A673 (cell line): ENCODE measurements around the gene PDE4C. TPM values are rescaled to one million over a fixed set of nuclear protein-coding genes. Genes with fewer than 3 reads are reported as not detected.

ENCODE experiments used
- BruUV-seq: library from RNA; stranded (reverse); fragments of 400-500 nt; replicated peaks from 2 replicates; lab custom pipeline; 2021; lab: Mats Ljungman, UMichigan
- CTCF ChIA-PET: fragments of 300-600 bp; sonication (Branson Sonifier 250); formaldehyde crosslinking; loops from one replicate; lab custom pipeline; 2022; ENCODE audit warnings: antibody characterized with exemption; lab: Charles Lee
- POLR2A ChIA-PET: fragments of 300-600 bp; sonication (Branson Sonifier 250); formaldehyde crosslinking; loops from one replicate; lab custom pipeline; 2022; ENCODE audit warnings: antibody characterized with exemption; ENCODE audit not compliant: low non-redundant PET; lab: Charles Lee
- DNase-seq: peaks from one replicate; pipeline ENCODE4 v3.0.0-alpha.2; 2015; ENCODE audit warnings: low spot score
- H3K27ac ChIP-seq: fragments of 200-600 bp; sonication (generic); 2 replicates; pipeline ENCODE4 v1.5.1; 2016; ENCODE audit warnings: mixed run types, low read depth, mild to moderate bottlenecking, mixed read lengths, antibody characterized with exemption, low read length; ENCODE audit not compliant: poor library complexity, severe bottlenecking
- H3K27me3 ChIP-seq: fragments of 200-600 bp; sonication (generic); replicated peaks from 2 replicates; pipeline ENCODE4 v1.6.1; 2017; ENCODE audit warnings: mixed run types, low read depth, mild to moderate bottlenecking, mixed read lengths, antibody characterized with exemption, low read length; ENCODE audit not compliant: insufficient read depth, poor library complexity
- H3K36me3 ChIP-seq: fragments of 200-600 bp; sonication (generic); 2 replicates; pipeline ENCODE4 v1.6.1; 2016; ENCODE audit warnings: mixed run types, mild to moderate bottlenecking, mixed read lengths, antibody characterized with exemption, low read length; ENCODE audit not compliant: insufficient read depth, poor library complexity, severe bottlenecking
- H3K4me1 ChIP-seq: fragments of 200-600 bp; sonication (generic); 2 replicates; pipeline ENCODE4 v1.6.1; 2017; ENCODE audit warnings: mixed run types, mild to moderate bottlenecking, mixed read lengths, antibody characterized with exemption, low read length; ENCODE audit not compliant: insufficient read depth, poor library complexity, severe bottlenecking
- H3K4me3 ChIP-seq: fragments of 200-600 bp; sonication (generic); 2 replicates; pipeline ENCODE4 v1.5.1; 2016; ENCODE audit warnings: low read depth, mixed run types, mild to moderate bottlenecking, mixed read lengths, low read length; ENCODE audit not compliant: poor library complexity, severe bottlenecking
- H3K9me3 ChIP-seq: fragments of 200-600 bp; sonication (generic); 2 replicates; pipeline ENCODE4 v1.6.1; 2016; ENCODE audit warnings: mixed run types, low read depth, mild to moderate bottlenecking, mixed read lengths, antibody characterized with exemption, low read length; ENCODE audit not compliant: poor library complexity, severe bottlenecking
- CTCF ChIP-seq: fragments of 300-800, 200-600 bp; sonication (generic); conservative IDR thresholded peaks from 2 replicates; pipeline ENCODE4 v1.5.1; 2017; ENCODE audit warnings: low read depth, mild to moderate bottlenecking, antibody characterized with exemption, low read length, moderate library complexity, mixed read lengths
- EZH2 ChIP-seq: fragments of 200-600 bp; sonication (generic); IDR thresholded peaks from 2 replicates; pipeline ENCODE4 v1.6.1; 2017; ENCODE audit warnings: borderline replicate concordance, low read depth, mild to moderate bottlenecking, mixed read lengths, antibody characterized with exemption, low read length; ENCODE audit not compliant: poor library complexity, severe bottlenecking
- intact Hi-C: fragments of 100-400 bp; cut with micrococcal nuclease; formaldehyde crosslinking; loops from one replicate; pipeline ENCODE4 v1.10.0; 2022; ENCODE audit not compliant: unreplicated experiment
- total RNA-seq: library from RNA; stranded (reverse); gene quantifications from 2 replicates; pipeline ENCODE4 v1.2.3, GENCODE V29; 2021

The PDE4C gene
- total RNA-seq, 1 experiment from 2014 or later = not detected

DNA sequence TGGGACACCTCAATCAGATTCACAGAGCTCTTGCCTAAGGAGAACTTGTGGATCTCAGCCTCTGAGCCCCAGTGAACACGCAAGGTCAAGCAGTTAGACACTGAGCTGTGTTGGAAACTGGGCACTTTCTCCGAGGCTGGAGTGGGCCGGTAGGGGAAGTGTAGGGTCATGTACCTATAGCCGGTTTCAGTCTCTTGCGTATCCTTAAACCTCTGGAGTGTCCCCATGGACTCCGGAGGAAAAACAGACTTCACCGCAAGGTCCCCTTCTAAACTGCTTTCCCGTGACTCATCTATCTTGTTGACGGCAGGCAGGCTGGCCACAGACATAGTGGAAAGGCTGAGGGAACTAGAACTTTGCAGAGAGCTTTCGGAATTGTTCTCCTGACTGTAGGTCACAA lies 36.7 kb upstream of the PDE4C start:
- intact Hi-C loops = no loop called here
- no peak overlapping the region for H3K4me3 ChIP-seq
- H3K27ac ChIP-seq = no peak overlapping the region
- H3K9me3 ChIP-seq = no peaks in the 10 kb centered on the region
- H3K27me3 ChIP-seq = no peaks in the 10 kb centered on the region
- peaks cover 28% of the 10 kb centered on the region for H3K36me3 ChIP-seq
- no TSS peak for BruUV-seq
- ChIA-PET CTCF (no interaction called here), POLR2A (no interaction called here)
- H3K4me1 ChIP-seq = no peaks in the 10 kb centered on the region
- no peak for DNase-seq
- no peak for TF ChIP-seq CTCF
- no peak for TF ChIP-seq EZH2

DNA sequence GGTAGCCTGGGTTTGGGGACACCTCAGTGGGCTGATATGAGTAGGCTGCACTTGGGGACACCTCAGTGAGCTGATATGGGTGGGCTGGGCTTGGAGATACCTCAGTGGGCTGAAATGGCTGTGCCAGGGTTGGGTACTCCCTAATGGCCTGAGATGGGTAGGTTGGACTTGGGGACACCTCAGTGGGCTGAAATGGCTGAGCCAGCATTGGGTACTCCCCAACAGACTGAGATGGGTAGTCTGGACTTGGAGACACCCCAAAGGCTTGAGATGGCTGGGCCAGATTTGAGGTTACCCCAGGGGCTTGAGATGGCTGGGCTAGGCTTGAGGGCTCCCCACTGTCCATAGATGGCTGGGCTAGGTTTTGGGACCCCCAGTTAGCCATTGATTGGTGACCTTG lies 35.9 kb upstream of the PDE4C start:
- Histone ChIP-seq H3K9me3 (no peaks in the 10 kb centered on the region), H3K36me3 (peaks cover 25% of the 10 kb centered on the region), H3K4me1 (no peaks in the 10 kb centered on the region), H3K27ac (no peak overlapping the region), H3K4me3 (no peak overlapping the region), H3K27me3 (no peaks in the 10 kb centered on the region)
- POLR2A ChIA-PET = no interaction called here
- intact Hi-C loops = no loop called here
- CTCF ChIA-PET = no interaction called here
- no TSS peak for BruUV-seq
- no peak for DNase-seq
- TF ChIP-seq CTCF (no peak), EZH2 (no peak)

DNA sequence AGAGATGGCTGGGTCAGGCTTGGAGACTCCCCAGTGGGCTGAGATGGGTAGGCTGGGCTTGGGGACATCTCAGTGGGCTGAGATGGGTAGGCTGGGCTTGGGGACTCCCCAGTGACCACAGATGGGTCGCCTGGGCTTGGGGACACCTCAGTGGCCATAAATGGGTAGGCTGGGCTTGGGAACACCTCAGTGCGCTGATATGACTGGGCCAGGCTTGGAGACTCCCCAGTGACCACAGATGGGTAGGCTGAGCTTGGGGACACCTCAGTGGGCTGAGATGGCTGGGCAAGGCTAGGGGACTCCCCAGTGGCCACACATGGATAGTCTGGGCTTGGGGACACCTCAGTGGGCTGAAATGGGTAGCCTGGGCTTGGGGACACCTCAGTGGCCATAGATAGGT lies 35.2 kb upstream of the PDE4C start:
- Histone ChIP-seq H3K27me3 (no peaks in the 10 kb centered on the region), H3K27ac (no peak overlapping the region), H3K4me3 (no peak overlapping the region), H3K9me3 (no peaks in the 10 kb centered on the region), H3K4me1 (no peaks in the 10 kb centered on the region), H3K36me3 (peaks cover 19% of the 10 kb centered on the region)
- no peak for DNase-seq
- intact Hi-C loops = no loop called here
- no TSS peak for BruUV-seq
- ChIA-PET CTCF (interaction anchor here (0.5 kb wide), 1 partner anchor 216 kb away, joined by 6 read pairs; no protein-coding TSS in a partner anchor), POLR2A (no interaction called here)
- TF ChIP-seq CTCF = no peak
- TF ChIP-seq EZH2 = no peak
